NCI-H2107 treated with DMSO at 0.1 percent for 48 hours (cell line): ENCODE data around the gene DDX51.

Experiments used
- DNase-seq: peaks from one replicate; lab custom pipeline; 2025; ENCODE audit not compliant: unreplicated experiment; lab: John Stamatoyannopoulos, UW

The DDX51 gene, protein sequence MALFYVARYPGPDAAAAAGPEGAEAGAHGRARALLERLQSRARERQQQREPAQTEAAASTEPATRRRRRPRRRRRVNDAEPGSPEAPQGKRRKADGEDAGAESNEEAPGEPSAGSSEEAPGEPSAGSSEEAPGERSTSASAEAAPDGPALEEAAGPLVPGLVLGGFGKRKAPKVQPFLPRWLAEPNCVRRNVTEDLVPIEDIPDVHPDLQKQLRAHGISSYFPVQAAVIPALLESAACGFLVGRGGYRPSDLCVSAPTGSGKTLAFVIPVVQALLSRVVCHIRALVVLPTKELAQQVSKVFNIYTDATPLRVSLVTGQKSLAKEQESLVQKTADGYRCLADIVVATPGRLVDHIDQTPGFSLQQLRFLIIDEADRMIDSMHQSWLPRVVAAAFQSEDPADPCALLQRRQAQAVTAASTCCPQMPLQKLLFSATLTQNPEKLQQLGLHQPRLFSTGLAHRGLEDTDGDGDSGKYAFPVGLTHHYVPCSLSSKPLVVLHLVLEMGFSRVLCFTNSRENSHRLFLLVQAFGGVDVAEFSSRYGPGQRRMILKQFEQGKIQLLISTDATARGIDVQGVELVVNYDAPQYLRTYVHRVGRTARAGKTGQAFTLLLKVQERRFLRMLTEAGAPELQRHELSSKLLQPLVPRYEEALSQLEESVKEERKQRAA

DNA sequence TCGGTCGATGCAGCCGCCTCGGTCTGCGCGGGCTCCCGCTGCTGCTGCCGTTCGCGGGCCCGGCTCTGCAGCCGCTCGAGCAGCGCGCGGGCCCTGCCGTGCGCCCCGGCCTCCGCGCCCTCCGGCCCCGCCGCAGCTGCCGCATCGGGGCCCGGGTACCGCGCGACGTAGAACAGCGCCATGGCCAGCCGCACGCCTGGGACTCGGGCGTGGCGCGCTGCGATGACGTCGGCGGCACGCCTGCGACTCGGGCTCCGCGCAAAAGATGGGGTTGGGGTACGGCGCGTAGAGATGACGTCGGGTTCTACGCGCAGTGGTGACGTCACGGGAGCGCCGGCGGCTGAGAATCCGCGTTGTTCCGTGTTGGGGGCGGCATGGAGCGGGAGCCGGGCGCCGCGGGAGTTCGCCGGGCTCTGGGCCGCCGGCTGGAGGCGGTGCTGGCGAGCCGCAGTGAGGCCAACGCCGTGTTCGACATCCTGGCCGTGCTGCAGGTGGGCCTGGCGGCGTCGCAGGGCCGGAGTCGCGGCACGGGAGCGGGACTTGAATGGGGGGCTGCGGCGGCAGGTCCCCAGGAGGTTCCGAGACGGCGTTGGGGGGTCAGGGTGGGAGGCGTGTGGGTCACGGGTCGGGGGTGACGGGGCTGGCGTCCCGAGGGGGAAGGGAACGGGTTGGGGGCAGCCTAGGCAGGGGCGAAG, at the start of gene DDX51, which contains the start of gene NOC4L:
Gene DDX51 (minus strand): TSS at position 205 of the 695 bp plus-strand sequence. CDS start 23 bp downstream, at position 182.
Gene NOC4L (plus strand): TSS at position 343 of the 695 bp plus-strand sequence. CDS start 32 bp downstream, at position 375.
- peak; percentile 53 for DNase-seq

DNA sequence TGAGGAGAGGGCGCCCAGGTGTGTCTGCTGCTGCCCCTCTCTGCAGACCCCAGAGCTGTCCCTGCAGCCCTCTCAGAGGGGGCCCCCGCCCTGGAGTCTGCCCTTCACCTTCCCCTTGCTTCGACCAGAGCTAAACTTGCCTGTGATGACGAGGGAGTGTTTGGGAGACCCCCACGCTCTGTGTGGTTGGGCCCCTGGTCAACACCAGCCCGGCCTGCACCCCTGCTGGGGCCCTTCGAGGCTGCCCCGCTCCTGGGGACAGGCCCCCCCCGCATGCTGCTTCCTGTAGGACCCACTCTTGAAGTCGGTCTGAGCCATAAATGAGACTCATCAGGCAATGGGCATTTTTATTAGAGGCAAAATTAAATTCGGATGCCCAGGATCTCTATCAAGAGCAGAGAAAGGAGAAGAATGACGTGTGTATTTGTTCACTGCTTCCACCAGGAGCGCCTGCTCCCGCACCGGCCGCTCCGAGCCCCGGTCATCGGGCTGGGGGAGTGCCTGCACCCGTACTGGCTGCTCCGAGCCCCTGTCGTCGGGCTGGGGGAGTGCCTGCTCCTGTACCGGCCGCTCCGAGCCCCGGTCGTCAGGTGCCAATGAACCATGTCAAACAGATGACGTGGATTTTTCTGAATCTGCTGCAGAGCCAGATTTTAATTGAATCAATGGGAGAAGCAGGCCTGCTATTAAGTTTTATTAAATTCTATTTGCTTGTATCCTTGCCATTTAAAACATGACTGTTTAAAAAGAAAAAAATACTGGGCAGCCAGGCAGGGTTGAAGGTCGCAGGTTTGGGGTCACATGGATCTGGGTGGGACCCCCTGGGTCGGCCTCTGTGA, 47.8 kb upstream of the DDX51 start:
- no peak for DNase-seq

DNA sequence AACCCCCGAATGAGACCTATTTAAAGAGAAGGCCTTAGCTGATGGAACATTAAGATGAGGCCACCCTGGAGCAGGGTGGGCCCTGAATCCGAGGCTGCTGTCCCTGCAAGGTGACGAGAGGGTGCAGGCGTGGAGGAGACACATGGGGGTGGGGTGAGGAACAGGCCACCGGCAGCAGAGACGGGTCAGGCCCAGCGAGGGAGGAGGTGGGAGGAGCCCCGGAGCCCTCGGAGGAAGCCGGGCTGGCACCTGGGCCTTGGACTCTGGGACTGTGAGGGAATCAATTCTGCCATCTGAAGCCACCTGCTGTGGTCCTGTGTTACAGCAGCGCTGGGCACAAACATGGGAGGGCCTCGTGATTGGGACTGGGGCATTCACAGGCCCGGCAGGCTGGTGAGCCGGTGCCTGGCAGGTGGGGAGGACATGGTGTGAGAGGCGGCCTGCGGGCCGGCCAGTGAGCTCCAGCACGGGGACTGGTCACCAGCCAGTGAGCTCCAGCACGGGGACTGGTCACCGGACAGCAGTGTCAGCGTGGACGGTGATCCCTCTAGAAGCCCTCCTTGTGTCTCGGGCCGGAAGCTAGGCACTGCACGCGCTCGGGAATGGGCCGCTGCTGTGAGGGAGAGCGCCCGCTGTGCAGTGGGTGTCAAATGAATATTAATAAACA, 46.8 kb upstream of the DDX51 start:
- no peak for DNase-seq

DNA sequence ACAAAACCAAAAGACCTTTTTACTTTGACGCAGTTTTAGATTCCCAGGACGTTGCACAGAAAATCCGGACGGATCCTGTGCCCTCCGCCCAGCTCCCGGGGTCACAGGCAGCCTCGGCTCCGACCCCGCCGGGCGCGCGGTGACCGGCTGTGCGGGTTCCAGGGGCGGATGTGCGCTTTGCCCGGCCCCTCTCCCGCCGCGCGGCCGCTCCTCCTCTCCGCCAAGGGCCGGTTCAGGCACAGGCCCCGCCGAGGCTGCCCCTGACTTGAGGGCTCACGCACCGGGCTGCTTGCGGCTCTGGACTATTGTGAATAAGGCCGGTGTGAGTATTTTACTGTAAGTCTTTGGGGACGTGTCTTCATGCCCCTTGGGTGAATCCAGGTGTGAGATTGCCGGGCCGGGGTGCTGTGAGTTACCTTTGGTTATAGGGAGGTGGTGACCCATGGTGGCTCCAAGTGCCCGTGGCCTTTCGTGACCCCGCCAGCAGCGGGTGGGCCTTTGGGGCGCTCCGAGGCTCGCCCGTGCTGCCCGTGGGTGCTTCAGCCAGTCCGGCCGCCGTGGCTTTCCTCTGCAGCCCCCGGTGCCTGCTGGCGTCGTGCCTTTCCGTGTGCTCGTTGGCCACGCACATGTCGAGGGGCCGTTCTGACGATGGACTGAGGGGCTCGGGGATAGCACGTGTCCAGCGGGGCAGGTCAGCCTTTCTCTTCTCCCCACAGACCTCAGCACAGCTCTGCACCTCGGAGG, 46.1 kb upstream of the DDX51 start:
- DNase-seq = no peak

DNA sequence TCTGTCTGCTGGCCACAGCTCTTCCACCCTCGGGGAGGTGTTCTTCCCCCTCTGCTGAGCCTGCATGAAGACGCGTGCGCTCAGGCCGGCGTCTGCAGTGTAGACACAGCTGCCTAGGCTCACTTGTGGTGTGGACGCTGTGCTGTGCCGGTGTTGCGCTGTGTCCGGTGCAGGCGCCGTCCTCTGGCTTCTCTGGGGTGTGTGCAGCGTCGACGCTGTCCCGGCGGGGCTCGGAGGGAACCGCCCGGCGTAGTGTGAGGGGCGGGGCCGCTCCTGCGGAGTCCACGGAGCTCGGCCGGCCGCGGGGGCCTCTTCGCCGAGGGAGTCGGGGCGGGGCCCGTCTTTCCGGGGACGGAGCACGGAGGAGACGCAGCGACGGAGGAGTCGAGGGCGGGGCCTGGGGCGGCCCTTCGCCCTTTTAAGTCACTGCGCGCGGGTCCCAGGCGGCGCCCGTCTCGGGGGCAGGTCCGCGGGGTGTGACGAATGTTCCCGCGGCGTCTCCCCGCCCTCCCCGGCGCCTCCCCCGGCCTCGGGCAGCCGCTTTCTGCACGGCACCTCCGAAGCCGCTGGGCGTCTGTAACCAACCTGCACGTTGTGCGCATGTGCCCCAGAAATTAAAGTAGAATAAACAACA, 45.4 kb upstream of the DDX51 start:
- DNase-seq = peak; percentile 21

DNA sequence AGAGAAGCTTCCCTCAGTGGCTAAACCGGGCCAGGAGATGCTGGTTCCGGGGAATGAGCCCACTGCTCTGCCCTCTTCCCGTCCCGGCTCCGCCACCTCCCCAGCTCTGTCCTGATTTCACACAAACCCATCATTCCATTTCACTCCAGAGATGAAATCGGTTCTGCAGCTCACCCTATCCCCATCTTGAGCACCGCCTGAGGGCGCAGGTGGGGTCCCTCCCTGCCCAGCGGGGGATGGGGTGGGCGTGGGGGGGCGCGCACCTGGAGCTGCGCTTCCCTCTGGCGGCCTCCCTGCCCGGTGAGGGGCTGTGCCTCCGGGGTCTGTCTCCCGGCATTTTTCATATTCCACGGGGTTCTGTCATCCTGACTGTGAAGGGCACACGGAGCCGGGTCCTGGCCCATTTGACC, 44.8 kb upstream of the DDX51 start:
- DNase-seq = no peak

DNA sequence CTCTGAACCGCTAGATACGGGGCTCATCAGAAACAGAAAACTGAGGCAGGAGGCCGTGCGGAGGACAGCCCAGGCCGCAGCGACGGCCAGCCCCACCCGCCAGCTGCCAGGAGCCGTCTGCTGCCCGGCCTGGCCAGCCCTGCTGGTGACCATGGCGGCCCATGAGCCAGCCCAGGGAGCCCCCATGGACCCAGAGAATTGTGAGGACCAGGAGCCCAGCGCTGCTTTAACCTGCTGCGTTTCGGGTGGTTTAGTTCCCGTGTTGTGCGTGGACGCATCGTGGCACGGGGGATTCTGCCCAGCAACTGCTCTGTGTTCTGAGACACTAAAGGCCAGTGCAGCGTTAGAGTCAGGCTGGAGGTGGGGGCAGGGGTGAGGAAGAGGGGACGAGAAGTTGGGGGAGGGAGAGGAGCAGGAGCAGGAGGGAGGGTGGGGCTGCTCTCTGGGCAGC, 44.4 kb upstream of the DDX51 start:
- no peak for DNase-seq

DNA sequence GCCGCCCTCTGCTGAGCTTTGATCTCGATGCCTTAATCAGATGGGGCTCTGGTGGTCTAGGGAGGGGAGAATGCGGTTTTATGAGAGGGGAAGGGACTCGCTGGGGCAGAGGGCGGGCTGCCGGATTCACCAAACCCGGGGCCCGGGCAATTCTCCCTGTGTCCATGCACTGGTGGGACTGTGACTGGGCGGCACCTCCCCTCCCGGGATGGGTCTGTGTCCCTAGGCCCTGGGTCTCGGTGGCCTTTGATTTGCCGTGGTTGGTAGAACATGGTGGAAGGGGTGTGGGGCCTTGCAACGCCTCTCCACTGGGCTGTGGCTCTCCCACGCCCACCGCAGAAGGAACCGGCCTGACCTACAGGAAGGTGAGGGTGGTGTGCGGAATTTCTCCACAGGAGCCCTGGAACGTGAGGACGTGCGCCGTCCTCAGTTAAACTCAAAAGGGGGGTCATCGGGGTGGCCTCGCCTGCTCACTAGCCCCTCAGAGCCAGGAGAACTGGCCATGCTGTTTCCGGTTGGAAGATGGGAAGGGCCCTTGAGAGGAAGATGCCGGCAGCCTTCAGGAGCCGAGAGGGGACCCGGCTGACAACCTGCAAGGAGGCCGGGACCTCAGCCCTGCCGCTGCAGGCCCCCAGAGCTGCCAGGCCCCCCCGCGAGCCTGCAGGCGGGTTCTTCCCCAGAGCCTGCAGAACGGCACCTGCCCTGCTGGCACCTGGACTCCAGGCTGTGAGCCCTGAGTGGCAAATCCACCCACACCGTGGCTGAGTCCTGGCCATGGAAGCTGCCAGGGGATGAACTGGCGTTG, 43.7 kb upstream of the DDX51 start:
- no peak for DNase-seq

DNA sequence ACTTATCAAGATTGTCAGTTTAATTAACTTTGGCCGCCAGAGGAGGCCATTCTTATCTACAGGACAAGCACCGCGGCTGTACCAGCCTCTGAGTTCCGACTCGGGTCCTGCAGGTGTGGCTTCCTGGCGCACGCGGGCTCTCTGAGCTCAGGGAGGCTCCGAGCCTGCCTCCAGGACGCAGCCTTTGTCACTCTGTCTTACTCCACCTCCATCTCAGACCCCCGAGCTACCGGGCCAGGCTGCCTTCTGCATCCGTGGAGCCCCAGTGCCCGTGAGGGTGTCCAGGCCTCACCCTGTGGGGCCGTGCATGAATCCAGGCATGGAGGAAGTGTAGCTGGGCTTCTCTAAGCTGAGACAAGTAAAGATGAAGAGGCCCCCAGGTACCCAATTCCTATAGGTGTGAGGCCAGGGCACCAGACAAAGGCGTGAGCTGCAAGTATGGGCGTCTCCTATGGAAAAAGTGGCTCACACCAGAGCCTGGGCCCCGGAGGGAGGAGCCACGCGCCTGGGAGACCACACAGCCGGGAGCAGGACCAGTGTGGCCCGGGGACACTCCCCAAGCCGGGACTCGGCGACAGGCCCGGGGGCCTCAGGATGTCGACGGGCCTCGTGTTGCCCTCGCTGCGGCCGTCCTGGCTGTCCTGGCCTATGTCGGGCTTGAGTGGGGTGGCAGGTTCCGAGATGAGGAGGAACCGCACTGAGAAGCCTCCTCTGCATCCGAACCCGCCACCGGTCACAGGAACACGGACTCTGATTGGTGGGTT, 42.9 kb upstream of the DDX51 start:
- no peak for DNase-seq

DNA sequence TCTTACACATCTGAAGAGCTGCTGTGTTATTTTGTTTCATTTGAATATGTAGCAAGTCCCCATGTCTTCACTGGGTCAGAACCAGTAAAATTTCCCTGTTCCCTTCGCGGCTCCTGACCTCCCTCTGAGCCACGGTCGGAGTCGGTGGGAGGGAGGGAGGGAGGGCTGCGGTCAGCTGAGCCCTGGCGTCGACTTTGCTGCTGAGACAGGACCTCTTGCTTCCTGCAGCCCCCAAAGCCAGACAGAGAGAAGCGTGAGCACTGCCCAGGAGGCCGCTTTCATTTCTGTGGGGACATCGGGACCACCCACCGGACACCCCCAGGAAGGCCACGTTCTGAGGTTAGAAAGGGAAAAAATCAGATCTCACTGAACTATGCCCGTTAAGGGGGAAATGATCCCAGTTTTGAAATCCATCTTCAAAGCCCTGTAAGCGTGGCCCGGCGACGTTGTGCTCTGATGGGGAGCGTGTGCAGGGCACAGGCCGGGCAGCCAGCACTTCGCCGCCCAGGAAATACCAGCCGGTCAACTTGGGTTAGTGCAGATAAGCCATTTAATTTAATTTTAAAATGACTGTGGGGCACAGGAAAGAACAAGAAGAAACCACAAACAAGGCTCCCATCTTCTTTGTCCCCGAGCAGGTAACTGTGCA, 42.2 kb upstream of the DDX51 start:
- no peak for DNase-seq

DNA sequence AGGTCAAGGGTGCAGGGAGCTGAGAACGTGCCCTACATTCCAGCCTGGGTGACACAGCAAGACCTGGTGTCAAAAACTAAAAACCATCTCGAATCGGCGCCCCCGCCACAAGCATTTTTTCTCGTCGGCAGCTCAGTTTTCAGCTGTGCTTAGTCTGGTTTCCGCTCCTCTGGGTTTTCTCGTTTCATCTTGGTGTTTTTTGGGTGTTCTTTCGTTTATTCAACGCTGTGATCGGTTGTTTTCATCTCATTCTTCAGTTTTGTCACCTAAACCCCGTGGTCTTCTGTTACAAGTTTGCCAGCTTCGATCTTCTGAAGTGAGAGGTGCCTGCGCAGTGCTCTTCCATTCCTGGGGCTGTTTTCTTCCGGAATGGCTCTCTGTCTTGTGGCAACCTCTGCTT, 41.6 kb upstream of the DDX51 start:
- DNase-seq = no peak

DNA sequence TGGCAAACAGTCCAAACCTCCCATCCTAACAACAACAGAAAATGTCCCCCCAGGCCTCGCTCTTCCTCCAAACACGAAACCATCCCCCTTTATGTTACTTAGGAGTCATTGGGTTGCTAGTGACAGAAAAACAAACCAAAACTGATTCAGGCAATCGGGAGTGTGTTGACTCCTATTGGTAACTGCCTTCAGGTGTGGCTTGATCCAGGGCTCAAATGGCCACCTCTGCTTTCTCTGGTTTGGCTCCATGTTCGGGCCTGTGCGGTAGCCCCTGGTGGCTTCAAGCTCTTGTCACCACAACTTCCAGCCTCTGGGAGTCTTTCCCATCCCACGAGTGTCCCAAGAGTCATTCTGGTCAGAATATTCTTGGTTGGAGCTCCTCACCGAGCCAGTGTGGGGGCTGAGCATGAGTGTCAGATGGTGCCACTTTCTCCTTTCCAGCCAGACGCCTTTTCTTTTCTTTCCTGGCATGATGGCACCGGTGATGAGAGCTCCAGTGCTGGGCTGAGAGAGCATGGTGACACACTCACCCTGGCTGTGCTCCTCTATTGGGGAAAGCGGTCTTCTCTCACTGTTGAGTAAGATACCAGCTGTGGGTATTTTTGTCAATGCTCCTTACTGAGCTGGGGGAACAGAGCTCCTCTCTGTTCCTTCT, 38.7 kb upstream of the DDX51 start:
- no peak for DNase-seq

DNA sequence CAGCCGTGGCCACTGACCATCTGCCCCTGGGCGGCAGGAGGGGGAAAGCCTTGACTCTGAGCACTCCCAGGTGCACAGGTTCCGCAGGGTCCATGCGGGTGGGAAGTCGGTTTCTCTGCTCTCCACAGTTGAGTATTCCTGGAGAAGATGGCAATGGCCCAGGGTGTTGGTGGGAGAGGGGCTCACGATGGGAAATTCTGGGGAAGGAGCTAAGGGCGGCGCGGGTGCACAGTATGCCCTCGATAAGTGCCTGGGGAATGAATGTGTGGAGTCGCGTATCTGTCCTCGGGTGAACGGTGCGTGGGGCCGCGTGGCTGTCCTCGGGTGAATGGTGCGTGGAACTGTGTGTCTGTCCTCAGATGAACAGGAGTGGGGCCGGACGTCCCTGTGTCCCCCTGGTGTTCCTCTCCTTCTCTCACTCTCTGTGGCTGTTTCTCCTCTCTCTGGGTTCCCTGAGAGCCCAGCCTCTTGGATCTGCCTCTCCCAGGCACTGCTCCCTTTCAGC, 38.1 kb upstream of the DDX51 start:
- DNase-seq = no peak

DNA sequence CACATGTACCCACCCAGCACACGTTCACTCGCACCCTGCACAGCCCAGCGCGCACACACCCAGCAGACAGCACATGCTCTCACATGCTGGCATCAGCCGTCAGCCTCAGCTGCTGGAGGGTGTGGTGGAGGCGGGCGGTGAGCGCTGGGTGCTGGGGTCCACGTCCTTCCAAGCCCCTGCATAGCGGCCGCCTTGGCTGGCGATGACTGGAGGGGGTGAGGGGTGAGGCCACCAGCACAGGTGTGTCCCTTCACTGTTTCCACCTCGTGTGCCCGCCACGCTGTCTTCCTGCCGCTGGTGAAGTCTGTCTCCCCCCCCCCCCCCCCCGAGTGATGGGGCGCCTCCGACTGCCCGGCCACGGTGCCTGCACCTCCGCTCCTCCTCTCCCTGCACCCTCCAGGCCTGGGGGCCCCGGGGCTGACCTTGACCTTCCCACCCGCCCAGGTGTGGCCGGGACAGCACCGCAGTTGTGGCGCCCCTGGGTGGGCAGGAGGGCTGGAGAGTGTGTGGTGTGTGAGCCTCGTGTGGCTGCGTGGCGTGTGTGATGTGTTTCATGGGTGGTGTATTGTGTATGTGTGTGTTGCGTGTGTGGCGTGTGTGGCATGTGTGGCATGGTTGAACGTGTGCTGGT, 37.6 kb upstream of the DDX51 start:
- DNase-seq = no peak

DNA sequence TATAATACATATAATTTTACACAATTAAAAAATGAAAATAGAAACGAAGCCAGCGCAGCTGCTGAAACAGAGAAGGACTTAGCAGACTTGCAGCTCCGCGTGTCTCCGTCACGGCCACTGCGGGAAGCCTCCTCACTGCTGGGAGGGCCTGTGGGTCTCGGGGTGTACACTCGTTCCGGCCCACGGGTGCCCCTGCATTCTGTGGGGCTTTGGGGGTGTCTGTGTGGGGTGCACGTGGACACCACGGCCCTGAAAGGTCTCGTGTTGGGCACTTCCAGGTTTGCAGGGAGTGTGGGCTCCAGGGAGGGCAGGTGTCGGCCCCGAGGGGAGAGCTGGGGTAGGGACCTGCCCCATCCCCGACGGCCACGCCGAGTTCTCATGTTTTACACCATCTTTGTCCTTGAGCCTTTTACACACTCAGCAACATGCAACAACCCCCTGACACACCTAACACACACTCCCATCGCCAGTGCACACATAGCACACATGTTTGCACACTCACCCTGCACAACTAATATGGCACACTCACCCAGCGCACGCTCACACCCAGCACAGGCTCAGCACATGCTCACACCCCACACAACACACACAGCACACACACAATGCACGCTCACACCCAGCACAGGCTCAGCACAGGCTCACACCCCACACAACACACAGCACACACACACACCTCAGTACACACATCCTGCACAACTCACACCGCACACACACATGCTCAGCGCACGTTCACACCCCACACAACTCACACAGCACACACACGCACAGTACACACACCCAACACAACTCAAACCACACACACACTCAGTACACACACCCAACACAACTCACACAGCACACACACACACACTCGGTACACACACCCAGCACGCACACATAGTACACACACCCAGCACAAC, 36.8 kb upstream of the DDX51 start:
- DNase-seq = no peak
